GM12872 (cell line): Measurements from ENCODE around the gene RIMS4.

Experiments used
- TF ChIP-seq, protein P1 (sequence below): IDR thresholded peaks from 3 replicates; pipeline ENCODE4 v1.5.1; 2011; ENCODE audit warnings: low read depth, mild to moderate bottlenecking, low read length, moderate library complexity; ENCODE audit not compliant: insufficient read depth

The RIMS4 gene

DNA sequence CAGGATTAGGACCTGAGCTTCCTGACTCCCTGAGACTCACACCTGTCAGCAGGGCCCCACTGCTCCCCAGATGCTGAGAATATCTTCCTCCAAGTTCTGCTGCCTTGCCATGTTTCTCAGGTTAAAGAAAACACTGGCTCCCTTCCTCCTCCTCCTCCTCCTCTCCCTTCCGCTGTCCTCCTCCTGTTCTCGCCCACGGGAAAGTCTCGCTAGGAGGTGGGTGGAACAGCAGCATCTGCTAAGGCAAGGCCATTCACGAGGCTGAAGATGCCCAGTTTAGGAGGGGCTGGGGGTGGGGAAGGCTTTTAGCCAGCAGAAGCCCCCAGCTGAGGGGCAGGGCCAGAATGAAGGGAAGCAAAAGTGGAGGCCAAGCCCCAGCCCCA lies 40.9 kb downstream of the RIMS4 start:
- TF ChIP-seq, protein P1, sequence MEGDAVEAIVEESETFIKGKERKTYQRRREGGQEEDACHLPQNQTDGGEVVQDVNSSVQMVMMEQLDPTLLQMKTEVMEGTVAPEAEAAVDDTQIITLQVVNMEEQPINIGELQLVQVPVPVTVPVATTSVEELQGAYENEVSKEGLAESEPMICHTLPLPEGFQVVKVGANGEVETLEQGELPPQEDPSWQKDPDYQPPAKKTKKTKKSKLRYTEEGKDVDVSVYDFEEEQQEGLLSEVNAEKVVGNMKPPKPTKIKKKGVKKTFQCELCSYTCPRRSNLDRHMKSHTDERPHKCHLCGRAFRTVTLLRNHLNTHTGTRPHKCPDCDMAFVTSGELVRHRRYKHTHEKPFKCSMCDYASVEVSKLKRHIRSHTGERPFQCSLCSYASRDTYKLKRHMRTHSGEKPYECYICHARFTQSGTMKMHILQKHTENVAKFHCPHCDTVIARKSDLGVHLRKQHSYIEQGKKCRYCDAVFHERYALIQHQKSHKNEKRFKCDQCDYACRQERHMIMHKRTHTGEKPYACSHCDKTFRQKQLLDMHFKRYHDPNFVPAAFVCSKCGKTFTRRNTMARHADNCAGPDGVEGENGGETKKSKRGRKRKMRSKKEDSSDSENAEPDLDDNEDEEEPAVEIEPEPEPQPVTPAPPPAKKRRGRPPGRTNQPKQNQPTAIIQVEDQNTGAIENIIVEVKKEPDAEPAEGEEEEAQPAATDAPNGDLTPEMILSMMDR: no peak

DNA sequence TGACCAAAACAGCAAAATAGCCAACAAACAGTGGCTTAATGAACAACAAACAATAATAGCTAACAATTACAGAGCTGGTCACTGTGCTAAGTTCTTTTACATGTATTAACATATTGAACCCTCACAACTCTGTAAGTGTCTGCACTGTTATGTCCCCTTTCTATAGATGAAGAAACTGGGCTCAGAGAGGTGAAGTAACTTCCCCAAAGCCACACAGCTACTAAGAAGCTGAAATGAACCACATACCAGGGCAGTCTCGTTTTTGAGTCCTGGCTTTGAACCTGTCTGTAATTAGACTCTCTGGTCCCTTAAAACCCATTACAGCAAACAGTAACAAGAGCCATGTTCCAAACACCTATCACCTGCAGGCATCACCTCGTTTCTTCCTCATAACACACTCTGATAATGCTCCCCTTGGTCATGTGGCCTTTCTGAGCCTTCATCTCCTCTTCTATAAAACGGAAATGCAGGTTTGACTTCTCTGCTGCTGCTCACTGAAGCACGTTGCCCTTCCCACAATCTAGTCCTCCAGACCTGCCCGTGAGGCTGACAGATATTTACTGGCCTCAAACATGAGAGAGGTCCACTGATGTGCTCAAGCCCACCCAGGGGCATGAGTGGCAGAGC lies 41.4 kb downstream of the RIMS4 start:
- TF ChIP-seq, protein P1: no peak

DNA sequence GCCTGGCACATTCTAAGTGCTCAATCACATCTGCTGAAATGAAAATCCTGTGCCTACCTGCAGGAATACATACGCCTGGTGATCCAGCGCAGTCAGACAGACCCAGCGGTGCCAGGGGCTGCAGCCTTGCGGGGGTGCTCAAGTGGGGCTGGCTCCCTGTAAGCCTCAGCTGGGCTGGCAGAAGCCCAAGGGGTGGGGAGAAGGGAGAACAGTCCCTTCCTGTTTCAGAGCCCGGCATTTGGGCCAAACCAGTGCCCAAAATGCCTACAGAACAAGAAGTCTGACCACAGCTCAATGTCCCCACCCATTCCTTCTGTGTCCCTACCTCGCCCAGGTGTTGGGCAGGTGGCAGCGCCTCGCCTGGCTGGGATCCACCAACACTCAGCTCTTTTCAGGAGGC lies 42.1 kb downstream of the RIMS4 start:
- TF ChIP-seq, protein P1: no peak

DNA sequence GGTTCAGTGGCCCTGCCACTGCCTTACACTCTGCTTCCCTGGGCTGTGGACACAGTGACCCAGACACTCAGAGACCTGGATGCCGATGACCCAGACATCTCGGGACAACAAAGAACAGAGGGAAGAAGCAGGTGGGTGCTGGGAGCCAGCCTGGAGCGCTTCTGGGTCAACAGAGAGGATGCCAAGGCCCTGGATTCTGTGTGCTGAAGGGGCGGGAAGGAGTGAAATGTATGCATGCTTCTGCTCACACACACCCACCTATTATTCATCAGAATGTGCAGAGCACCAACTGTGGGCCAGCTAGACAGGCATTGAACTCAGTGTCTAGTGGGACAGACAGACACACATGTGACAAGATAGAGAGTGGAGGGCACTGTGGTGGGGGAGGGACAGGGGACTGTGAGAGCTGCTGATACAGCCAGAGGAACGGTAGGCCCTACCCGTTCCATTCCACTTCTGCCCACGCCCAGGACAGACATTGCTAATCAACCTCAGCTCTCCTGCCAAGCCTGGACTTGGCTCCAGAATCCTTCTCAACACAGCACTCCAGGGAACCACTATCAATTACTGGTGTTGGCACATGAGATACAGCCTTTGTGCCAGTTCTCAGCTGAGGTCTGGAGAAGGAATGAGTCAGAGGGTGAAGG lies 44.5 kb downstream of the RIMS4 start:
- TF ChIP-seq, protein P1: no peak

DNA sequence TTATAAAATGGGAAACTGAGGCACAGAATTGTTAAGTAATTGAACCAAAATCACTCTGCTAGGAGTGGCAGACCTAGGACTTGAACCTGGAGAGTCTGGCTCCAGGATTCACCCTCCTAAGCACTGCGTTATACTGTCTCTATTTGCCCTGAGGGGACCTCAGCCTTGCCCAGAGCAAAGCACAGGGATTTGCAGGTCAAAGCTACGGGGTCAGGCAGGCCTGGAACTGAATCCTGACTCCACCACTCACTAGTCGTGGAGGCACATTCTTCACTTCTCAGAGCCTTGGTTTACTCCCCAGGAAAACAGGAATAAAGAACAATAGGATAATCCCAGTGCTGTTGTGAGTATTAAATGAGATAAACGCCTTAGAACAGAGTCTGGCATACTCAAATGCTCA lies 45.3 kb downstream of the RIMS4 start:
- TF ChIP-seq, protein P1: no peak

DNA sequence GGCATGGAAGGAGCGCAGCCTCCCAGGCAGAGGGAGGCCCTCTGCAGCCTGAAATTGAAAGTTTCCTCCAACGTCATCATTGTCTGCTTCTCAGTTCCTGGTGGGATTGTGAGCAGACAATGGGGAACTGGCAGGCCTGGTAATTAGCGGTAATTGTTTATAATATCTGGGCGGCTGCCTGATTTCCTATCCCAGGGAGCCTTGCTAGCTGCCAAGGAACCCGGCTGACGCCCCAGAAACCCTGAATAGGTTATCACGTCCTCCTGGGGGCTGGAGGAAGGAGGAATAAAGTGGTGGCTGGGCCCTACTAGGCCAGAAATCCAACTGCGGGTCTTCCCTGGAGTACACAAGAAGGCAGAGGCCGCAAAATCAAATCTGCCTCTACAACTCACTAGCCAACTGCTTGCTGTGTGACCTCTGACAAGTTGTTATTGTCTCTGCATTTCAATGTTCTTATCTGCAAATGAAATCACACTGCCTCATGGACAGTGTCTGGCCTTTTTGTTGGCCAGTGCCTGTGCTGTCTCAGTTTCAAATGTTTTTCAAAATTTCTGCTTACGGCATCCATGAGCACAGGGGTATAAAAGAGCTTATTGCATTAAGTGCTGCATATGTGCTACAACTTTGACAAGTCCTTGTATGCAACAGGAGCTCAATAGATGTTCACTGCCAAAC lies 47.7 kb downstream of the RIMS4 start:
- TF ChIP-seq, protein P1: no peak

DNA sequence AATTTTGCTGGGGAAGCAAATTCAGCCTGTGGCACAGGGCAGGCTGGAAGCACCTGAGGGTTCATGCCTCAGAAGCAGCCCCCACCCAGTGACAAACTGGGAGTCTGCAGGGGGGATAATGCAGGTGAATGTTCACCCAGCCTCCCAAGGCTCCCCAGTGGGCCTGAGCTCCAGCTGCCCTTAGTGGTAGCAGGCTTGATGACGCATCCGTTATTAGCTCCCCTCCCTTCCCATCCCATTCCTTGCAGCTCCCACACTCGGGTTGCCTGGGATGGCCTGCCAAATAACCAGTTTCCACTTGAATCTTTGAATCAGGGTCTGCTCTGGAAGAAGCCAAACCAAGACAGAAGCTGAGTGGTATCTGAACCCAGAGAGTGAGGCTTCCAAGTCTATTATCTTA lies 48.9 kb downstream of the RIMS4 start:
- TF ChIP-seq, protein P1: no peak
